Activated CD8-positive, alpha-beta memory T cell treated with anti-CD3 and anti-CD28 coated beads, Interleukin-2, amount 50 U/mL, for 4 hours (primary cell): ENCODE results near the gene KDM1B.

Experiments
- DNase-seq: peaks from one replicate; pipeline ENCODE4 v3.0.0-alpha.2; 2020

The KDM1B gene

DNA sequence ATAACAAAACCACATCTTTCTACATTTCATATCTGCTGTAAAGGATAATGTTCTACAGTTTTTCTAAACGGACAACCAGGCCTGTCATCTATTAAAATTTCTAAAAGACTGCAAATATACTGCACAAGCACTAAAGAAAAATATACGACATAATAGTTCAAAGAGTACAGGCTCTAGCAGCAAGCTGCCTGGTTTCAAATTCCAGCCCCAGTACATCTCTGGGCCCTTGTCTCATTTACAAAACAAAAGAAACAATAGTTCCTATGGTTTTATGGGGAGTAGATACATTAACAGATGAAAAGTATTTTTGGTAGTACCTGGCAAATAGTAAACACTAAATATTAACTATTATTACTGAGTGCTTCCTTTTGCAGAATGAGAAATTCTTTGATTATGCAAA is 85.0 kb downstream of the KDM1B start:
- no peak for DNase-seq

- DNase-seq = no peak
Measured at GRCh38 chr6:18241208-18242038, 86.2 kb downstream of the KDM1B start.

GRCh38 chr6:18242062-18242851 is 87.0 kb downstream of the KDM1B start:
- DNase-seq = no peak

DNA sequence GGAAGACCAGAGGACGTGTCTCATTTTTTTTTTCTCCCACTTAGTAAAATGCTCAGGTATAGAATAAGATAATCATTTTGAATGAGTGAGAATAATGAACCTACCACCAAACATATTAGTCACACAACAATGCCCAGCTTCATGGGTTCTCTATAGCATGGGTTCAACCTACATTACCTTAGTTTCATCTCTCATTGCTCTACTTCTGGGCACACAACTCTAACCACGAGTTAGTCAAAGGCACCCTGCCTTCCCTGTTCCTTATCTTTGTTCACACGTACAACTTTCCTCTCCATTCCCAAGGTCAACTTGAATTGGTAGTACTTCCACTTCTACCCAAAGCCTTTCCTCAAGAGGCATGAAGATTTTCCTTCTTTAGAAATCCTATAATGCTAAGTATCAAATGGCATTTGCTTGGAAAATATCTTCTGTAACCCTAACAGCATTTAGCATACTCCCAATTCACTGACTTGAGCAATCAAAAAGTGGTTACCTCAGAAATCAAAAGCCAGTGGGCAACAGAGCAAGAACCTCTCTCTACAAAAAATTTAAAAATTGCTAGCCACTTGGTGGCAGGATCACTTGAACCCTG is 88.2 kb downstream of the KDM1B start:
- DNase-seq = no peak

DNA sequence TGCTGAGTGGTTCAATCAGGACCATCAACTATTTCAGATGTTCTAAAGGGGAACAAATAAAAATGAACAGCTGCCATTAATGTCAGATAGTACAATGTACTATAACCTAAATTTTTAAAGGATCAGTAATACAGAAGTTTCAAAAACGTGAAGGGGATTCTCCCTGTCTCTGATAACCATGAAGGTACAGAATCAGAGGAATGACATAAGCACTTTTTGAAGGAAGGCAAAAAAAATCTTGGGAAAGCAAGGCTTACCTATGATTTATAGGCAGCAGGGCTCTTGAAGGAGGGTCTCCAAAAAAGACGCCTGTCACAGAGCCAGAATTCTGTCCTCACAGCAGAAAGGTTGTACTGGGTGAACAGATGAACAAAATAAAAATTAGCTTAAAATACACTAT is 89.0 kb downstream of the KDM1B start:
- DNase-seq = no peak

DNA sequence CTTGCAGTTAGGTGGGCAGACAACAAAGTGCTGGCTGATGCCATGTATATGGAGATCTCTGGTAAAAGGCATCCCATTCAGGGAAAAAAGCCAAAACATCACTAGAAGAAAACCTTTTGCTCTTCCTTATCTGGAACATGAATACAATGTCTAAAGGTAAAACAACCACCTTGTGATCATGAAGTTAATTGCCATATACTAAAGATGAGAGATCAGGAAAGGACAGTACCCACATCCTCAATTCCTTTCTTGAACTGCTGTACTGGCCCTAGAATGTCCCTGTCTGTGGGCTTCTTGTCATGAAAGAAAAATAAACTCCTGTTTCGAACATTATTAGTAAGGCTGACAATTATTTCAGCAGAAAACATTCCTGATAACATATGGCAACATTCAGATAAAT is 89.9 kb downstream of the KDM1B start:
- no peak for DNase-seq

DNA sequence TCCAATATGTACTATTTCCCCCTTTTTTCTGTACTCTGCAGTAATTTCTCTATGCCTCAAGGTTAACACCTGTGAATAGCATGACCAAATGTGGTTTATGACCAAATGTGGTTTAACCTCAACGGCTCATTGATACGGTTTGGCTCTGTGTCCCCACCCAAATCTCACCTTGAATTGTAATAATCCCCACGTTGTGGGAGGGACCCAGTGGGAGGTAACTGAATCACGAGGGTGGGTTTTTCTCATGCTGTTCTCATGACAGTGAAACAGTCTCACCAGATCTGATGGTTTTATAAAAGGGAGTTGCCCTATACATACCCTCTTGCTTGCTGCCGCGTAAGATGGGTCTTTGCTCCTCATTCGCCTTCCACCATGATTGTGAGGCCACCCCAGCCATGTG is 90.4 kb downstream of the KDM1B start:
- no peak for DNase-seq

DNA sequence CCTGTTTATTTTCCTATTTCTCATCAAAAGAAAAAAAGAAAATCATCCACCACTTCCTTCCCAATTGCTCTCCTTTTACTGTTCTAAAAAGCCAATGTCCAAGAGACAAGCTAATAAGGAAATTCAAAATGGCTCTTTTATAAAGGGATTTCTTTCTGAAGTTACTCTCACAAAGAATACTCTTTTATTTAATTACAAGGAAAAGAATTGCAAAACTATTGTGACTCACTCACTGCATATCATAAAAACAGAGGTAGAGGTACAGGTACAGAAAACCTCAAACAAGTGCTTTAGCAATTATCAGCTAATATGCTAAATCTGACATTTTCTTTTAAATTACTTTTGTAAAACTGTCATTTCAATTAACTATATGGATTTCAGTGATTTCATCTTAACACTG is 91.0 kb downstream of the KDM1B start:
- no peak for DNase-seq

- DNase-seq = no peak
Measured at GRCh38 chr6:18247002-18247401, 91.8 kb downstream of the KDM1B start.

DNA sequence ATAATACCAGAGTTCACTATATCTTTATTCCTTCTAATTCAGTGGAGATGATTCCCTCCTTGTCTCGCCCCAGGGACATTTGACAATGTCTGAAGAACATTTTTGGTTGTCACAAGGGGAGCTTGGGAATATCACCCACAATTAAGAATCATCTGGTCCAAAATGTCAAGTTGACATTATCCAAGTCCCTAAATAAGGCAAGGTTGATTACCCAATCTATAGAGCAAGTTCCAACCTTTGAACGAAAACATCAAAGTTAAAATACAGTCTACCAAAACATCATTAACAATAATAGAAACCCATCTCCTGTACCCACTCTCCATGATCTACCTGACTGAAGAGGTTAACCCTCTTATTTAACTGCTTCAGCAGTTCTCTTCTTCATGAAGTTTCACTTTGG is 93.5 kb downstream of the KDM1B start:
- DNase-seq = no peak

- DNase-seq = no peak
Measured at GRCh38 chr6:18249271-18249670, 94.0 kb downstream of the KDM1B start.

DNA sequence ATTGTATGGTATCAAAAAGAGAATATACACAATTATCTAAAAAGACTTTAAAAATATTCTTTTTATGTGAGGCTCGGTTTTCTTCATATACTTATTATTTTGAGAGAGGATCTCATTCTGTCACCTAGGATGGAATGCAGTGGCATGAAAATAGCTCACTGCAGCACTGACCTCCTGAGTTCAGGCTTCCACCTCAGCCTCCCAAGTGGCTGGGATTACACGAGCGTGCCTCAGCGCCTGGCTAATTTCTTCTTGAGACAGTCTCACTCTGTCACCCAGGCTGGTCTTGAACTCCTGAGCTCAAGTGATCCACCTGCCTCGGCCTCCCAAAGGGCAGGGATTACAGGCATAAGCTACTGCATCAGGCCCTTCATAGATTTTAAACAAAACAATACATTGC is 98.4 kb downstream of the KDM1B start:
- DNase-seq = no peak

DNA sequence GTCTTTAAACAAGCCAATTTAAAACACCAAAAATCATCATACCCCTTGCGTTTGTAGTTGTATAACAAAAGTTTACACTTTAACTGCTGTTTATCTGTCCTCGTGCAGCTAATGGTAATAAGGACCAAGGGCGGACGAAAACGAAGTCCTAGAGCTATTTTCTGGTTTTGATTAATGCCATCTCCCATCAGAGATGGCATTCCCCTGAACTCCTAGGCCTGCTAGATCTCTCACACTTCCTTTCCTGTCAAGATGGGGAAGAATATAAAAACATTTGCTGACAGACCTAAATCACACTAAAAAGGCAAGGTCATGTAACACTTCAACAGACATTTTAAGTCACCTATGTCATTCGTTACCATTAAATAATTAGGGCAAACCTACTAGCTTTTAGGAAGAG is 99.6 kb downstream of the KDM1B start:
- no peak for DNase-seq

GRCh38 chr6:18259675-18260447 is 104.6 kb downstream of the KDM1B start:
- DNase-seq = no peak

- no peak for DNase-seq
Measured at GRCh38 chr6:18260448-18261106, 105.4 kb downstream of the KDM1B start.

- DNase-seq = no peak
Measured at GRCh38 chr6:18261877-18262276, 106.7 kb downstream of the KDM1B start.

- no peak for DNase-seq
Measured at GRCh38 chr6:18262702-18263417, 107.6 kb downstream of the KDM1B start.

GRCh38 chr6:18263418-18264218 is 108.4 kb downstream of the KDM1B start:
- DNase-seq = peak; percentile 28

- DNase-seq = peak; percentile 88
Measured at GRCh38 chr6:18264219-18264922, 109.1 kb downstream of the KDM1B start, which contains the start of gene DEK. TSS of gene DEK (minus strand) at chr6:18264530. CDS start at chr6:18263987, 543 bp downstream.

GRCh38 chr6:18264923-18265377 is 109.7 kb downstream of the KDM1B start:
- no peak for DNase-seq
